H4 (cell line): ENCODE measurements around the gene HDC. TPM values are rescaled to one million over a fixed set of nuclear protein-coding genes. Genes with fewer than 3 reads are reported as not detected.

ENCODE experiments used
- DNase-seq: peaks from one replicate; pipeline ENCODE4 v3.0.0-alpha.2; 2015; ENCODE audit warnings: low spot score
- total RNA-seq: library from RNA; depleted of rRNA; stranded (reverse); fragments of >200 nt; shearing (Covaris generic); gene quantifications from 2 replicates; pipeline ENCODE4 v1.2.3, GENCODE V29; 2014; rRNA removed

HDC gene
- total RNA-seq, 1 experiment from 2014 or later = not detected

- no peak for DNase-seq
These were observed 40.5 kb downstream of the HDC start for GRCh38 chr15:50225057-50225456.

- no peak for DNase-seq
These were observed 40.9 kb downstream of the HDC start for GRCh38 chr15:50224606-50225005.

GRCh38 chr15:50222181-50222580 is 43.3 kb downstream of the HDC start:
- DNase-seq = no peak

GRCh38 chr15:50219820-50220219 is 45.7 kb downstream of the HDC start:
- peak; percentile 43 for DNase-seq

- DNase-seq = no peak
These were observed 46.8 kb downstream of the HDC start for GRCh38 chr15:50218691-50219090.

GRCh38 chr15:50218291-50218690 is 47.2 kb downstream of the HDC start:
- DNase-seq = no peak

- peak; percentile 18 for DNase-seq
These were observed 54.9 kb downstream of the HDC start for GRCh38 chr15:50210462-50211157.

GRCh38 chr15:50209809-50210208 is 55.7 kb downstream of the HDC start:
- no peak for DNase-seq

- DNase-seq = no peak
These were observed 59.5 kb downstream of the HDC start for GRCh38 chr15:50206020-50206419.

GRCh38 chr15:50202003-50202402 is 63.5 kb downstream of the HDC start:
- no peak for DNase-seq

- no peak for DNase-seq
These were observed 72.5 kb downstream of the HDC start for GRCh38 chr15:50192926-50193620.

GRCh38 chr15:50192164-50192563 is 73.4 kb downstream of the HDC start:
- no peak for DNase-seq

Other genes with a start within 250 kb of the HDC start
- gene ATP8B4, start 146.5 kb downstream of the HDC start, total RNA-seq = 0.04 and 0.41 TPM in 2 replicates
- not detected in 2 replicates for gene SLC27A2, start 83.5 kb downstream of the HDC start, total RNA-seq
- gene GABPB1, start 89.5 kb upstream of the HDC start, total RNA-seq = 45.7 and 50.0 TPM in 2 replicates
- gene USP8, start 158.7 kb upstream of the HDC start, total RNA-seq = 39.5 and 47.7 TPM in 2 replicates